Hepatocyte (in vitro differentiated cells): ENCODE data around the gene CCDC40. TPM values are rescaled to one million over a fixed set of nuclear protein-coding genes. Genes with fewer than 3 reads are reported as not detected.
A peak's percentile ranks its signal among the peaks of the same experiment; 100 is the strongest.

Experiments used
- DNase-seq: peaks from one replicate; pipeline ENCODE4 v3.0.0-alpha.2; 2016; ENCODE audit warnings: low spot score
- H2AFZ ChIP-seq: fragments of 200-600 bp; sonication (generic); 2 replicates; pipeline ENCODE4 v1.6.0; 2016; ENCODE audit warnings: antibody characterized with exemption, mild to moderate bottlenecking
- H3K27ac ChIP-seq: fragments of 200-600 bp; sonication (generic); 2 replicates; pipeline ENCODE4 v1.5.1; 2016; ENCODE audit warnings: mild to moderate bottlenecking
- H3K27me3 ChIP-seq: fragments of 200-600 bp; sonication (generic); 2 replicates; pipeline ENCODE4 v1.6.1; 2016
- H3K36me3 ChIP-seq: fragments of 200-600 bp; sonication (generic); replicated peaks from 2 replicates; pipeline ENCODE4 v1.5.1; 2016; ENCODE audit warnings: low read depth; ENCODE audit not compliant: insufficient read depth
- H3K4me1 ChIP-seq: fragments of 200-600 bp; sonication (generic); 2 replicates; pipeline ENCODE4 v1.5.1; 2016; ENCODE audit warnings: mild to moderate bottlenecking, moderate library complexity; ENCODE audit not compliant: insufficient read depth
- H3K4me2 ChIP-seq: fragments of 200-600 bp; sonication (generic); 2 replicates; pipeline ENCODE4 v1.6.0; 2016
- H3K4me3 ChIP-seq: fragments of 200-600 bp; sonication (generic); 2 replicates; pipeline ENCODE4 v1.5.1; 2016; ENCODE audit warnings: mild to moderate bottlenecking
- H3K79me2 ChIP-seq: fragments of 200-600 bp; sonication (generic); 2 replicates; pipeline ENCODE4 v1.6.0; 2017; ENCODE audit warnings: mild to moderate bottlenecking
- H3K9me2 ChIP-seq: fragments of 200-600 bp; sonication (generic); replicated peaks from 2 replicates; pipeline ENCODE4 v1.6.0; 2017; ENCODE audit warnings: mild to moderate bottlenecking; ENCODE audit not compliant: insufficient read depth
- H3K9me3 ChIP-seq: fragments of 200-600 bp; sonication (generic); 2 replicates; pipeline ENCODE4 v1.5.1; 2016; ENCODE audit warnings: low read depth, mild to moderate bottlenecking
- H4K20me1 ChIP-seq: fragments of 200-600 bp; sonication (generic); 2 replicates; pipeline ENCODE4 v1.6.0; 2016; ENCODE audit warnings: mild to moderate bottlenecking; ENCODE audit not compliant: insufficient read depth, poor library complexity, severe bottlenecking
- CTCF ChIP-seq: fragments of 200-600 bp; sonication (generic); IDR thresholded peaks from 2 replicates; pipeline ENCODE4 v1.5.1; 2016; ENCODE audit warnings: antibody characterized with exemption, mild to moderate bottlenecking; ENCODE audit not compliant: poor library complexity
- EZH2 ChIP-seq: fragments of 200-600 bp; sonication (generic); IDR thresholded peaks from 2 replicates; pipeline ENCODE4 v1.6.1; 2016; ENCODE audit warnings: antibody characterized with exemption, mild to moderate bottlenecking, borderline replicate concordance
- EZH2phosphoT487 ChIP-seq: fragments of 200-600 bp; sonication (generic); IDR thresholded peaks from one replicate; pipeline ENCODE4 v1.6.1; 2018; ENCODE audit warnings: antibody characterized with exemption, mild to moderate bottlenecking, low read depth, moderate library complexity; ENCODE audit not compliant: unreplicated experiment, severe bottlenecking
- WGBS: methylation state at CpG from one replicate; pipeline ENCODE4 v1.1.6; 2016; ENCODE audit warnings: low lambda C conversion rate; ENCODE audit errors: missing lambda C conversion rate; 5-methylcytosine and 5-hydroxymethylcytosine counted together
- polyA plus RNA-seq: library from polyadenylated mRNA; unstranded; fragments of >200 nt; fragmentation: Nextera tagmentation; extraction: Ambion mirVana; gene quantifications from 2 replicates; pipeline ENCODE4 v1.2.1, GENCODE V29; 2016
- total RNA-seq: library from RNA; depleted of rRNA; stranded (reverse); fragments of >200 nt; gene quantifications from 2 replicates; pipeline ENCODE4 v1.2.3, GENCODE V29; 2014

Gene CCDC40
- total and polyA plus RNA-seq, 2 experiments from 2014 or later: 2.2 to 4.7 TPM

GRCh38 chr17:80024206-80024972, 12.1 kb upstream of the CCDC40 start:
- no peak for DNase-seq
- H3K9me2 ChIP-seq: no peaks in the 10 kb centered on the region
- no peak overlapping the region for H3K4me2 ChIP-seq
- peaks cover 72% of the 10 kb centered on the region for H3K79me2 ChIP-seq
- no peak overlapping the region for H3K4me3 ChIP-seq
- 67% methylated on average over 8 of the region's 10 CpGs for WGBS
- no peaks in the 10 kb centered on the region for H3K36me3 ChIP-seq
- H2AFZ ChIP-seq: no peak overlapping the region
- no peaks in the 10 kb centered on the region for H3K27me3 ChIP-seq
- no peaks in the 10 kb centered on the region for H3K9me3 ChIP-seq
- H3K27ac ChIP-seq: no peak overlapping the region
- no peak for TF ChIP-seq CTCF
- TF ChIP-seq EZH2phosphoT487: no peak
- no peak for TF ChIP-seq EZH2
- peaks cover 18% of the 10 kb centered on the region for H3K4me1 ChIP-seq
- H4K20me1 ChIP-seq: peaks cover 18% of the 10 kb centered on the region

- TF ChIP-seq EZH2phosphoT487 (no peak), CTCF (no peak), EZH2 (no peak)
- Histone ChIP-seq H3K4me2 (no peak overlapping the region), H3K4me3 (no peak overlapping the region), H3K9me3 (no peaks in the 10 kb centered on the region), H3K27ac (peak overlapping the region; percentile 6), H3K79me2 (peaks cover 79% of the 10 kb centered on the region), H2AFZ (no peak overlapping the region), H3K4me1 (peaks cover 21% of the 10 kb centered on the region), H3K27me3 (no peaks in the 10 kb centered on the region), H3K9me2 (no peaks in the 10 kb centered on the region), H3K36me3 (no peaks in the 10 kb centered on the region), H4K20me1 (peaks cover 26% of the 10 kb centered on the region)
- WGBS: 45% methylated on average over 11 of the region's 11 CpGs
- DNase-seq: peak; percentile 50
Observed at GRCh38 chr17:80025140-80025539, 11.3 kb upstream of the CCDC40 start.

GRCh38 chr17:80025796-80026195, 10.6 kb upstream of the CCDC40 start:
- Histone ChIP-seq H3K4me2 (no peak overlapping the region), H3K4me3 (no peak overlapping the region), H3K27me3 (no peaks in the 10 kb centered on the region), H3K9me2 (no peaks in the 10 kb centered on the region), H4K20me1 (peaks cover 29% of the 10 kb centered on the region), H3K79me2 (peaks cover 83% of the 10 kb centered on the region), H2AFZ (no peak overlapping the region), H3K36me3 (no peaks in the 10 kb centered on the region), H3K27ac (peak overlapping the region; percentile 6), H3K9me3 (no peaks in the 10 kb centered on the region), H3K4me1 (peaks cover 28% of the 10 kb centered on the region)
- WGBS: 77% methylated on average over 9 of the region's 10 CpGs
- TF ChIP-seq CTCF (no peak), EZH2phosphoT487 (no peak), EZH2 (no peak)
- no peak for DNase-seq
